PC-9 (cell line): ENCODE measurements around the gene EGR4.

Experiments
- CTCF ChIP-seq: fragments of 200-600 bp; sonication (generic); conservative IDR thresholded peaks from 2 replicates; pipeline ENCODE4 v1.6.1; 2017; ENCODE audit warnings: mixed run types, antibody characterized with exemption, mild to moderate bottlenecking, moderate library complexity
- EZH2 ChIP-seq: fragments of 200-600 bp; sonication (generic); IDR thresholded peaks from 2 replicates; pipeline ENCODE4 v1.8.0; 2017; ENCODE audit warnings: antibody characterized with exemption, low read depth

GRCh38 chr2:73266061-73266901 is 27.1 kb downstream of the EGR4 start:
- TF ChIP-seq CTCF, result no peak
- TF ChIP-seq EZH2, result no peak
